ENCODE data around the gene ACER1. TPM values are rescaled to one million over a fixed set of nuclear protein-coding genes. Genes with fewer than 3 reads are reported as not detected.
A peak's percentile ranks its signal among the peaks of the same experiment; 100 is the strongest.

ACER1 gene
- total and polyA plus RNA-seq, 2 of the 13 experiments (the other 11 are each of a cell fraction or from before 2014, with no cell fraction given), result not detected

GRCh38 chr19:6273701-6274601 is 59.5 kb downstream of the ACER1 start (continued):
- TF ChIP-seq ZBTB4 (CRISPR knock-in tag; IDR thresholded peaks at IDR 0.05; ENCODE audit: borderline replicate concordance) (peak; percentile 88; the same call in 1 of the 2 replicates), ZBTB14 (CRISPR knock-in tag; IDR thresholded peaks at IDR 0.05) (no peak), ATF3 (CRISPR knock-in tag; IDR thresholded peaks at IDR 0.05) (0 out of 2 replicates have a peak, but pooled peaks have one; percentile 25), BHLHE40 (IDR thresholded peaks at IDR 0.05; ENCODE audit: low read length) (peak; percentile 22; the same call in 1 of the 2 replicates), U2AF2 (IDR thresholded peaks at IDR 0.05; ENCODE audit: low read depth, low read length) (no peak), PHF21A (CRISPR knock-in tag; IDR thresholded peaks at IDR 0.05) (peak; percentile 46; the same call in 1 of the 2 replicates), SOX13 (IDR thresholded peaks at IDR 0.05) (no peak), SOX13 (CRISPR knock-in tag; conservative IDR thresholded peaks at IDR 0.05 in 1 of 2, IDR thresholded peaks at IDR 0.05 in 1 of 2) (peak in 1 of 2 experiments; percentile 65; a peak in 2 of 4 replicates), RCOR2 (CRISPR knock-in tag; IDR thresholded peaks at IDR 0.05) (0 out of 2 replicates have a peak, but pooled peaks have one; percentile 35), CCAR2 (optimal IDR thresholded peaks at IDR 0.05; ENCODE audit: low read depth, low read length) (peak; percentile 35), ERF (CRISPR knock-in tag; IDR thresholded peaks at IDR 0.05) (peak; percentile 56; the same call in 1 of the 2 replicates), ZNF746 (CRISPR knock-in tag; IDR thresholded peaks at IDR 0.05) (0 out of 2 replicates have a peak, but pooled peaks have one; percentile 51), HDAC2 (CRISPR knock-in tag; IDR thresholded peaks at IDR 0.05) (peak; percentile 68), SIN3A (IDR thresholded peaks at IDR 0.05; ENCODE audit: borderline replicate concordance, low read depth, low read length) (peak; percentile 85; the same call in 1 of the 2 replicates), E2F5 (CRISPR knock-in tag; conservative IDR thresholded peaks at IDR 0.05) (no peak), ZMYM4 (CRISPR knock-in tag; IDR thresholded peaks at IDR 0.05) (peak; percentile 58; the same call in 1 of the 2 replicates), ARID4A (CRISPR knock-in tag; IDR thresholded peaks at IDR 0.05; ENCODE audit: borderline replicate concordance) (peak; percentile 84), ISX (CRISPR knock-in tag; conservative IDR thresholded peaks at IDR 0.05) (no peak)
